Endothelial cell of umbilical vein (primary cell): Measurements from ENCODE around the gene EFTUD2. TPM values are rescaled to one million over a fixed set of nuclear protein-coding genes. Genes with fewer than 3 reads are reported as not detected.

Experiments
- BruUV-seq: library from RNA; stranded (reverse); fragments of 400-500 nt; replicated peaks from 2 replicates; lab custom pipeline; 2021; lab: Mats Ljungman, UMichigan
- CTCF ChIA-PET: fragments of 300-600, 350-600 bp; sonication (Branson Sonifier 250); formaldehyde crosslinking; loops from one replicate; lab custom pipeline; 2021; ENCODE audit warnings: antibody characterized with exemption, inconsistent platforms; lab: Charles Lee
- POLR2A ChIA-PET: fragments of 300-600, 350-600 bp; sonication (Branson Sonifier 250); formaldehyde crosslinking; loops from one replicate; lab custom pipeline; 2021; ENCODE audit warnings: antibody characterized with exemption, inconsistent platforms; lab: Charles Lee
- DNase-seq: peaks from one replicate; pipeline ENCODE4 v3.0.0-alpha.2; 2011; ENCODE audit warnings: low read depth, low spot score
- FAIRE-seq: peaks from 2 replicates; lab custom pipeline; 2011; peaks lifted over from hg19 to GRCh38; lab: Jason Lieb, UNC
- H2AFZ ChIP-seq: 2 replicates; pipeline ENCODE4 v1.6.0; 2012; ENCODE audit warnings: low read depth, low read length, control low read depth, inconsistent platforms
- H3K27ac ChIP-seq: 2 replicates; pipeline ENCODE4 v1.5.1; 2011; ENCODE audit warnings: low read depth, mild to moderate bottlenecking, control low read depth, low read length, moderate library complexity; ENCODE audit not compliant: insufficient read depth
- H3K27me3 ChIP-seq, 2 experiments: 2 replicates each; pipeline versions ENCODE4 v1.6.0 to v1.6.1; 2011; ENCODE audit warnings: low read length in 2 of 2, mixed read lengths in 1 of 2; ENCODE audit not compliant: control insufficient read depth in 2 of 2, insufficient read depth in 2 of 2
- H3K36me3 ChIP-seq, 2 experiments: 2 replicates in 1 of 2; 3 replicates in 1 of 2; pipeline ENCODE4 v1.5.1; 2011; ENCODE audit warnings: low read length in 2 of 2, mild to moderate bottlenecking in 1 of 2, moderate library complexity in 1 of 2; ENCODE audit not compliant: control insufficient read depth in 2 of 2, insufficient read depth in 2 of 2; ENCODE audit errors: extremely low read depth in 1 of 2
- H3K4me1 ChIP-seq: 3 replicates; pipeline ENCODE4 v1.5.1; 2011; ENCODE audit warnings: mild to moderate bottlenecking, low read length; ENCODE audit not compliant: control insufficient read depth, insufficient read depth; ENCODE audit errors: extremely low read depth
- H3K4me2 ChIP-seq: 2 replicates; pipeline ENCODE4 v1.6.1; 2011; ENCODE audit warnings: low read length, control low read depth, mixed read lengths; ENCODE audit not compliant: insufficient read depth
- H3K4me3 ChIP-seq, 3 experiments: fragments of 200-600 bp in 1 of 3; sonication (generic), shearing (Covaris generic) in 1 of 3; replicated peaks in 1 of 3; 2 replicates each; pipeline ENCODE4 v1.5.1; 2011 to 2016; ENCODE audit warnings: control low read depth in 3 of 3, low read length in 3 of 3, mild to moderate bottlenecking in 2 of 3, inconsistent platforms in 1 of 3, low read depth in 1 of 3, moderate library complexity in 1 of 3; ENCODE audit not compliant: insufficient read depth in 1 of 3
- H3K79me2 ChIP-seq: 2 replicates; pipeline ENCODE4 v1.6.0; 2012; ENCODE audit warnings: low read length, inconsistent platforms; ENCODE audit not compliant: control insufficient read depth, insufficient read depth
- H3K9ac ChIP-seq: replicated peaks from 2 replicates; pipeline ENCODE3; 2011; ENCODE audit warnings: low read length, control low read depth; ENCODE audit not compliant: insufficient read depth; ENCODE audit errors: extremely low read depth
- H3K9me1 ChIP-seq: replicated peaks from 3 replicates; pipeline ENCODE4 v1.6.0; 2011; ENCODE audit warnings: mild to moderate bottlenecking, low read length; ENCODE audit not compliant: control insufficient read depth, insufficient read depth; ENCODE audit errors: extremely low read depth
- H3K9me3 ChIP-seq: replicated peaks from 2 replicates; pipeline ENCODE4 v1.5.1; 2012; ENCODE audit warnings: low read length, inconsistent platforms; ENCODE audit not compliant: control insufficient read depth, insufficient read depth
- H4K20me1 ChIP-seq: replicated peaks from 2 replicates; pipeline ENCODE3; 2011; ENCODE audit warnings: mild to moderate bottlenecking, low read length; ENCODE audit not compliant: control insufficient read depth, insufficient read depth; ENCODE audit errors: extremely low read depth
- CTCF ChIP-seq, 2 donors: IDR thresholded peaks; 1 replicate in 1 of 2; 2 replicates in 1 of 2; pipeline ENCODE4 v1.5.1; 2011; ENCODE audit warnings: low read length in 2 of 2, mild to moderate bottlenecking in 2 of 2, moderate library complexity in 2 of 2, control low read depth in 1 of 2, inconsistent platforms in 1 of 2, low read depth in 1 of 2; ENCODE audit not compliant: insufficient read depth in 1 of 2; ENCODE audit errors: extremely low read depth in 1 of 2
- EZH2 ChIP-seq: IDR thresholded peaks from 2 replicates; pipeline ENCODE4 v1.6.1; 2012; ENCODE audit warnings: borderline replicate concordance, low read depth, mild to moderate bottlenecking, moderate library complexity, low read length, inconsistent platforms; ENCODE audit not compliant: severe bottlenecking
- FOS ChIP-seq: IDR thresholded peaks from 2 replicates; pipeline ENCODE4 v1.6.1; 2011; ENCODE audit warnings: mild to moderate bottlenecking, low read length, moderate library complexity, borderline replicate concordance; ENCODE audit not compliant: insufficient read depth
- GATA2 ChIP-seq: IDR thresholded peaks from 2 replicates; pipeline ENCODE4 v1.7.0; 2011; ENCODE audit warnings: low read depth, mild to moderate bottlenecking, moderate library complexity, mixed read lengths, low read length; ENCODE audit not compliant: insufficient read length, insufficient read depth
- JUN ChIP-seq: IDR thresholded peaks from 2 replicates; pipeline ENCODE4 v1.6.1; 2011; ENCODE audit warnings: borderline replicate concordance, low read depth; ENCODE audit not compliant: insufficient read length, insufficient read depth
- MAX ChIP-seq: IDR thresholded peaks from 2 replicates; pipeline ENCODE4 v1.6.1; 2011; ENCODE audit not compliant: insufficient read depth, insufficient read length
- MYC ChIP-seq: IDR thresholded peaks from one replicate; pipeline ENCODE4 v1.6.1; 2011; ENCODE audit warnings: mild to moderate bottlenecking, low read depth, low read length
- POLR2A ChIP-seq: IDR thresholded peaks from 2 replicates; pipeline ENCODE4 v1.6.1; 2012; ENCODE audit warnings: low read depth, mild to moderate bottlenecking, control low read depth, low read length
- POLR2AphosphoS5 ChIP-seq: IDR thresholded peaks from 2 replicates; pipeline ENCODE4 v1.6.1; 2012; ENCODE audit warnings: low read depth, mild to moderate bottlenecking, control low read depth, low read length, moderate library complexity; ENCODE audit not compliant: insufficient read depth
- dilution Hi-C: fragments of 300-500 bp; cut with MboI; formaldehyde crosslinking; loops from one replicate; pipeline ENCODE4 v1.15.0; 2019; ENCODE audit warnings: low sequenced_read_pairs; ENCODE audit not compliant: extremely low pct_ligation_motif_present
- intact Hi-C: fragments of 100-400 bp; cut with micrococcal nuclease; formaldehyde crosslinking; loops from one replicate; pipeline ENCODE4 v1.10.0; 2022
- polyA plus RNA-seq, 4 experiments: library from polyadenylated mRNA; depleted of rRNA in 3 of 4; stranded (reverse) in 3 of 4; unstranded in 1 of 4; fragments of >200 nt; gene quantifications; 2 replicates each; pipeline versions ENCODE4 v1.2.1 to v1.2.3, GENCODE V29; 2011 to 2012; ENCODE audit warnings: missing spikeins in 1 of 4
- total RNA-seq: library from RNA; stranded (reverse); gene quantifications from 2 replicates; pipeline ENCODE4 v1.2.3, GENCODE V29; 2021

Gene EFTUD2
- total and polyA plus RNA-seq, 2 donors (not counting 3 experiments of a cell fraction or from before 2014, with no cell fraction given): 125 to 170 TPM

GRCh38 chr17:44920565-44920940 lies 21.3 kb upstream of the EFTUD2 start:
- dilution Hi-C loops (no loop called here), intact Hi-C loops (loop anchor here (1.0 kb wide), 4 partner anchors 19 to 213 kb away; no protein-coding TSS in a partner anchor)
- FAIRE-seq (no peak), DNase-seq (no peak)
- POLR2A ChIA-PET: interaction anchor here (1.4 kb wide), 1 partner anchor 100 kb away, joined by 5 read pairs; no protein-coding TSS in a partner anchor
- H3K4me1 ChIP-seq: peaks cover 8% of the 10 kb centered on the region
- no peak overlapping the region for H3K27ac ChIP-seq
- H3K27me3 ChIP-seq: peaks cover 0 to 11% of the 10 kb centered on the region in 2 experiments
- no peak overlapping the region for H3K4me2 ChIP-seq
- no TSS peak for BruUV-seq
- no peak overlapping the region for H2AFZ ChIP-seq
- H3K36me3 ChIP-seq: no peaks in the 10 kb centered on the region
- no peaks in the 10 kb centered on the region for H3K9me1 ChIP-seq
- CTCF ChIA-PET: interaction anchor here (0.6 to 9.9 kb wide), 55 partner anchors 8 to 586 kb away, joined by 3 to 331 read pairs (median 5); partner anchors contain the start of genes ACBD4, DCAKD, EFTUD2 and NMT1
- no peak overlapping the region for H3K4me3 ChIP-seq
- H3K9ac ChIP-seq: no peak overlapping the region
- no peaks in the 10 kb centered on the region for H3K9me3 ChIP-seq
- no peaks in the 10 kb centered on the region for H4K20me1 ChIP-seq
- TF ChIP-seq MAX: no peak
- no peak for TF ChIP-seq FOS
- no peak for TF ChIP-seq GATA2
- no peak for TF ChIP-seq JUN
- no peak for TF ChIP-seq CTCF (IDR thresholded peaks at IDR 0.05; ENCODE audit: extremely low read depth in 1 of 2, insufficient read depth in 1 of 2, low read depth in 1 of 2, low read length in 2 of 2)
- no peak for TF ChIP-seq EZH2
- no peak for TF ChIP-seq MYC
- TF ChIP-seq POLR2AphosphoS5: no peak
- TF ChIP-seq POLR2A: no peak
- H3K79me2 ChIP-seq: no peaks in the 10 kb centered on the region
